AG09309 (cell line): ENCODE results near the gene NKAIN2.

Experiments used
- DNase-seq: peaks from one replicate; pipeline ENCODE4 v3.0.0-alpha.2; 2010; ENCODE audit warnings: low read depth
- H3K4me3 ChIP-seq: 2 replicates; pipeline ENCODE4 v1.5.1; 2011; ENCODE audit warnings: mild to moderate bottlenecking, low read depth, low read length, moderate library complexity; ENCODE audit not compliant: control insufficient read depth
- CTCF ChIP-seq: IDR thresholded peaks from 2 replicates; pipeline ENCODE4 v1.5.1; 2011; ENCODE audit warnings: mild to moderate bottlenecking, low read depth, low read length, inconsistent platforms; ENCODE audit not compliant: insufficient read depth, control insufficient read depth; ENCODE audit errors: missing control alignments

NKAIN2 gene

GRCh38 chr6:123888771-123889513 lies 85.3 kb downstream of the NKAIN2 start:
- no peak overlapping the region for H3K4me3 ChIP-seq
- TF ChIP-seq CTCF = no peak
- no peak for DNase-seq

- no peak for DNase-seq
- H3K4me3 ChIP-seq = no peak overlapping the region
- TF ChIP-seq CTCF = no peak
These were observed 91.7 kb downstream of the NKAIN2 start for GRCh38 chr6:123895346-123895745.

- no peak for TF ChIP-seq CTCF
- no peak overlapping the region for H3K4me3 ChIP-seq
- DNase-seq = no peak
These were observed 92.1 kb downstream of the NKAIN2 start for GRCh38 chr6:123895806-123896205.

GRCh38 chr6:123896869-123897268 lies 93.2 kb downstream of the NKAIN2 start:
- TF ChIP-seq CTCF = no peak
- no peak overlapping the region for H3K4me3 ChIP-seq
- no peak for DNase-seq

- DNase-seq = no peak
- no peak for TF ChIP-seq CTCF
- H3K4me3 ChIP-seq = no peak overlapping the region
These were observed 94.3 kb downstream of the NKAIN2 start for GRCh38 chr6:123897965-123898364.

- no peak for DNase-seq
- no peak for TF ChIP-seq CTCF
- H3K4me3 ChIP-seq = no peak overlapping the region
These were observed 95.0 kb downstream of the NKAIN2 start for GRCh38 chr6:123898665-123899064.
